HepG2 (cell line): ENCODE data around the gene MYO18B. TPM values are rescaled to one million over a fixed set of nuclear protein-coding genes. Genes with fewer than 3 reads are reported as not detected.

Experiments
- ATAC-seq: fragments of 200-7000 bp; cut with Tn5 transposase; 3 replicates; pipeline ENCODE4 v1.9.1; 2020; ENCODE audit warnings: mild to moderate bottlenecking, moderate library complexity
- BruUV-seq: library from RNA; stranded (reverse); fragments of 400-500 nt; replicated peaks from 2 replicates; lab custom pipeline; 2021; lab: Mats Ljungman, UMichigan
- CTCF ChIA-PET: fragments of 300-600 bp; formaldehyde crosslinking; extraction: SDS; loops from one replicate; lab custom pipeline; 2021; ENCODE audit warnings: low total read pairs, inconsistent platforms, low intra/inter-chr PET ratio; lab: Yijun Ruan, JAX
- POLR2A ChIA-PET: fragments of 350-600 bp; sonication (Branson Sonifier 250); formaldehyde crosslinking; loops from one replicate; lab custom pipeline; 2020; ENCODE audit warnings: antibody characterized with exemption, inconsistent platforms; lab: Yijun Ruan, JAX
- DNase-seq: peaks from one replicate; pipeline ENCODE4 v3.0.0-alpha.2; 2015; ENCODE audit warnings: low spot score
- FAIRE-seq: peaks from 3 replicates; lab custom pipeline; 2011; peaks lifted over from hg19 to GRCh38; lab: Jason Lieb, UNC
- H2AFZ ChIP-seq: one replicate; pipeline ENCODE4 v1.6.1; 2011; ENCODE audit warnings: low read length, inconsistent platforms
- H3K27ac ChIP-seq: fragments of 300-600 bp; 3 replicates; pipeline ENCODE4 v1.8.0; 2011; ENCODE audit warnings: mixed run types, mild to moderate bottlenecking, mixed read lengths, low read length, inconsistent platforms; ENCODE audit not compliant: insufficient read depth; ENCODE audit errors: extremely low read length
- H3K27me3 ChIP-seq, 2 experiments: fragments of 200-600 bp in 1 of 2; 2 replicates in 1 of 2; 3 replicates in 1 of 2; pipeline versions ENCODE4 v1.6.0 to v1.8.0; 2011; ENCODE audit warnings: low read length in 2 of 2, mild to moderate bottlenecking in 2 of 2, moderate library complexity in 2 of 2, inconsistent platforms in 1 of 2; ENCODE audit not compliant: insufficient read depth in 2 of 2, control insufficient read depth in 1 of 2
- H3K36me3 ChIP-seq, 2 experiments: fragments of 200-600 bp in 1 of 2; replicated peaks in 1 of 2; 2 replicates in 1 of 2; 3 replicates in 1 of 2; pipeline versions ENCODE4 v1.5.1 to v1.8.0; 2011; ENCODE audit warnings: low read length in 2 of 2, inconsistent platforms in 1 of 2; ENCODE audit not compliant: insufficient read depth in 2 of 2, control insufficient read depth in 1 of 2
- H3K4me1 ChIP-seq: 2 replicates; pipeline ENCODE4 v1.5.1; 2012; ENCODE audit warnings: low read length, inconsistent platforms; ENCODE audit not compliant: insufficient read depth
- H3K4me2 ChIP-seq: 2 replicates; pipeline ENCODE4 v1.6.0; 2011; ENCODE audit warnings: low read depth, low read length, inconsistent platforms
- H3K4me3 ChIP-seq, 3 experiments: fragments of 200-600 bp in 1 of 3; sonication (generic), shearing (Covaris generic) in 1 of 3; replicated peaks in 1 of 3; 2 replicates each; pipeline ENCODE4 v1.5.1; 2011 to 2016; ENCODE audit warnings: low read length in 3 of 3, inconsistent platforms in 2 of 3, low read depth in 2 of 3, mild to moderate bottlenecking in 2 of 3, control low read depth in 1 of 3, mixed read lengths in 1 of 3; ENCODE audit not compliant: insufficient read depth in 1 of 3
- H3K79me2 ChIP-seq: one replicate; pipeline ENCODE4 v1.6.1; 2011; ENCODE audit warnings: low read length, inconsistent platforms; ENCODE audit not compliant: insufficient read depth
- H3K9ac ChIP-seq: 2 replicates; pipeline ENCODE4 v1.6.0; 2011; ENCODE audit warnings: mild to moderate bottlenecking, low read depth, low read length, inconsistent platforms; ENCODE audit not compliant: insufficient read depth
- H3K9me3 ChIP-seq: 2 replicates; pipeline ENCODE4 v1.5.1; 2012; ENCODE audit warnings: mild to moderate bottlenecking, low read length
- H4K20me1 ChIP-seq: 2 replicates; pipeline ENCODE4 v1.6.0; 2011; ENCODE audit warnings: inconsistent platforms, mild to moderate bottlenecking, low read length, moderate library complexity; ENCODE audit not compliant: insufficient read depth
- BHLHE40 ChIP-seq: IDR thresholded peaks from 2 replicates; pipeline ENCODE4 v1.6.1; 2011; ENCODE audit warnings: low read length, improper control_type of control experiment
- CREB1 ChIP-seq, 2 experiments: fragments of 450-650 bp in 1 of 2; IDR thresholded peaks; 2 replicates each; pipeline ENCODE4 v1.6.1; 2016 to 2017; ENCODE audit warnings: control low read depth in 1 of 2, mild to moderate bottlenecking in 1 of 2, missing compliant biosample characterization in 1 of 2, missing genetic modification characterization in 1 of 2
- MTF1 ChIP-seq: sonication (generic); formaldehyde crosslinking; IDR thresholded peaks from 2 replicates; pipeline ENCODE4 v1.5.0; 2020; ENCODE audit warnings: missing genetic modification reagents
- MXI1 ChIP-seq: IDR thresholded peaks from 3 replicates; pipeline ENCODE4 v1.6.1; 2012; ENCODE audit warnings: low read depth, low read length, inconsistent platforms, borderline replicate concordance
- PREB ChIP-seq: sonication (generic); formaldehyde crosslinking; IDR thresholded peaks from 2 replicates; pipeline ENCODE4 v1.4.0; 2020; ENCODE audit warnings: missing genetic modification reagents
- PTBP1 ChIP-seq: fragments of 200-400 bp; formaldehyde crosslinking; IDR thresholded peaks from 2 replicates; pipeline ENCODE4 v1.6.1; 2018; ENCODE audit warnings: low read length, low read depth; ENCODE audit not compliant: poor library complexity, severe bottlenecking
- RARA ChIP-seq: IDR thresholded peaks from 2 replicates; pipeline ENCODE4 v1.6.1; 2016; ENCODE audit warnings: missing genetic modification reagents, missing compliant biosample characterization
- RCOR2 ChIP-seq: IDR thresholded peaks from 2 replicates; pipeline ENCODE4 v1.6.1; 2016; ENCODE audit warnings: missing biosample characterization, missing genetic modification reagents
- SAP130 ChIP-seq: IDR thresholded peaks from 2 replicates; pipeline ENCODE4 v1.6.1; 2016; ENCODE audit warnings: low read depth
- ZFP36L1 ChIP-seq: sonication (generic); formaldehyde crosslinking; IDR thresholded peaks from 2 replicates; pipeline ENCODE4 v1.8.0; 2022; ENCODE audit warnings: mild to moderate bottlenecking, missing genetic modification reagents, moderate library complexity
- ZNF10 ChIP-seq: sonication (generic); formaldehyde crosslinking; IDR thresholded peaks from 2 replicates; pipeline ENCODE4 v1.4.0; 2020; ENCODE audit warnings: mild to moderate bottlenecking, low read depth, missing genetic modification reagents, borderline replicate concordance
- ZNF121 ChIP-seq: sonication (generic); formaldehyde crosslinking; IDR thresholded peaks from 2 replicates; pipeline ENCODE4 v1.5.0; 2020; ENCODE audit warnings: mild to moderate bottlenecking, missing genetic modification reagents
- ZNF543 ChIP-seq: sonication (generic); formaldehyde crosslinking; IDR thresholded peaks from 2 replicates; pipeline ENCODE4 v1.4.0; 2020; ENCODE audit warnings: mild to moderate bottlenecking, missing genetic modification reagents
- ZNF615 ChIP-seq: sonication (generic); formaldehyde crosslinking; IDR thresholded peaks from 2 replicates; pipeline ENCODE4 v1.5.0; 2020; ENCODE audit warnings: mild to moderate bottlenecking, missing genetic modification reagents, borderline replicate concordance
- ZNF652 ChIP-seq: IDR thresholded peaks from 2 replicates; pipeline ENCODE4 v1.6.1; 2016; ENCODE audit warnings: low read depth, borderline replicate concordance
- ZNF788 ChIP-seq: sonication (generic); formaldehyde crosslinking; IDR thresholded peaks from 2 replicates; pipeline ENCODE4 v1.5.0; 2020; ENCODE audit warnings: mild to moderate bottlenecking, missing genetic modification reagents, borderline replicate concordance
- ZNF841 ChIP-seq: sonication (generic); formaldehyde crosslinking; IDR thresholded peaks from 2 replicates; pipeline ENCODE4 v1.8.1; 2023; ENCODE audit warnings: missing genetic modification reagents, borderline replicate concordance
- WGBS: methylation state at CpG from one replicate; pipeline ENCODE4 v1.1.6; 2017; ENCODE audit warnings: low lambda C conversion rate; 5-methylcytosine and 5-hydroxymethylcytosine counted together
- in situ Hi-C: cut with HindIII; loops from 2 replicates; pipeline ENCODE4 v1.10.0; 2017; ENCODE audit warnings: low pct_unique_long_range_greater_than_20kb; ENCODE audit not compliant: extremely low pct_ligation_motif_present
- intact Hi-C: fragments of 100-400 bp; cut with micrococcal nuclease; formaldehyde crosslinking; loops from one replicate; pipeline ENCODE4 v1.10.0; 2022; ENCODE audit not compliant: unreplicated experiment
- polyA plus RNA-seq, 8 experiments: library from polyadenylated mRNA; depleted of rRNA in 3 of 8; stranded (reverse) in 7 of 8; unstranded in 1 of 8; fragments of >200 nt; fragmentation: Illumina TruSeq in 4 of 8; extraction: Trizol in 4 of 8; gene quantifications; 2 replicates each; pipeline versions ENCODE4 v1.2.1 to v1.2.3, GENCODE V29; 2011 to 2016; ENCODE audit warnings: low read depth in 4 of 8, missing spikeins in 1 of 8, mixed read lengths in 1 of 8; ENCODE audit not compliant: insufficient read depth in 1 of 8
- total RNA-seq, 5 experiments: library from RNA; depleted of rRNA; stranded (reverse); fragments of >200 nt; fragmentation: Illumina TruSeq; extraction: Trizol; gene quantifications; 2 replicates each; pipeline ENCODE4 v1.2.3, GENCODE V29; 2016; ENCODE audit warnings: low read depth in 1 of 5
- TF ChIP-seq, protein P1 (sequence below): sonication (generic); formaldehyde crosslinking; IDR thresholded peaks from 2 replicates; pipeline ENCODE4 v1.5.0; 2020; ENCODE audit warnings: mild to moderate bottlenecking, missing genetic modification reagents
- TF ChIP-seq, protein P2 (sequence below): sonication (generic); formaldehyde crosslinking; IDR thresholded peaks from 2 replicates; pipeline ENCODE4 v1.4.0; 2020; ENCODE audit warnings: low read depth, mild to moderate bottlenecking, missing genetic modification reagents
- TF ChIP-seq, protein P3 (sequence below): sonication (generic); formaldehyde crosslinking; IDR thresholded peaks from 2 replicates; pipeline ENCODE4 v1.4.0; 2020; ENCODE audit warnings: mild to moderate bottlenecking, missing genetic modification reagents

MYO18B gene
- total and polyA plus RNA-seq, 2 of the 13 experiments (the other 11 are each of a cell fraction or from before 2014, with no cell fraction given): 0.01 TPM; not detected in 1

DNA sequence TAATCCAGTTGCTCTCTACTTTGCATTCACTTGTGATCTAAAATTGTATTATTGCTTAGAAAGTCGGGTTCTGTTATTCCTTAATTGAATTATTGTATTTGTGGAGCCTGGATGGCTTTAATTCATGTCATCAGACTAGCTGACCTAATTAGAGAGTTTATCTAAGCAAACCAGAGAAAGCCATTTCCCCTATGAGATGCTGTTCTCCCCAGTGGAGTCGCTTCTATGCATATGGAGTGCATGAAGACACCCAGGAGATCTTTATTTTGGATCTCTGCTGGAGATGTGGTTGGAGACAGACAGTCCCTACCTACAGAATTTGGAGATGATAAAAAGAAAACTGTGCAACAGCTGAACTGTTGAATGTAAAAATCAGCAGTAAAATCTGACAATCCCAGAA is 45.2 kb upstream of the MYO18B start:
- no peaks in the 10 kb centered on the region for H3K9me3 ChIP-seq
- H3K79me2 ChIP-seq: no peaks in the 10 kb centered on the region
- no peak for ATAC-seq
- H3K4me3 ChIP-seq: no peak overlapping the region
- H4K20me1 ChIP-seq: no peaks in the 10 kb centered on the region
- BruUV-seq: no TSS peak
- TF ChIP-seq ZNF788 (CRISPR knock-in tag) (no peak), PREB (CRISPR knock-in tag) (no peak), ZNF543 (no peak), MTF1 (no peak), SAP130 (CRISPR knock-in tag) (no peak), ZNF841 (CRISPR knock-in tag) (no peak), RCOR2 (no peak), ZNF121 (no peak), RARA (CRISPR knock-in tag) (no peak), ZNF652 (CRISPR knock-in tag) (no peak), BHLHE40 (no peak), ZFP36L1 (no peak), PTBP1 (no peak), ZNF10 (CRISPR knock-in tag) (no peak), CREB1 (IDR thresholded peaks at IDR 0.05) (no peak), CREB1 (CRISPR knock-in tag; IDR thresholded peaks at IDR 0.05) (no peak), ZNF615 (CRISPR knock-in tag) (no peak), MXI1 (no peak)
- TF ChIP-seq, protein P1, sequence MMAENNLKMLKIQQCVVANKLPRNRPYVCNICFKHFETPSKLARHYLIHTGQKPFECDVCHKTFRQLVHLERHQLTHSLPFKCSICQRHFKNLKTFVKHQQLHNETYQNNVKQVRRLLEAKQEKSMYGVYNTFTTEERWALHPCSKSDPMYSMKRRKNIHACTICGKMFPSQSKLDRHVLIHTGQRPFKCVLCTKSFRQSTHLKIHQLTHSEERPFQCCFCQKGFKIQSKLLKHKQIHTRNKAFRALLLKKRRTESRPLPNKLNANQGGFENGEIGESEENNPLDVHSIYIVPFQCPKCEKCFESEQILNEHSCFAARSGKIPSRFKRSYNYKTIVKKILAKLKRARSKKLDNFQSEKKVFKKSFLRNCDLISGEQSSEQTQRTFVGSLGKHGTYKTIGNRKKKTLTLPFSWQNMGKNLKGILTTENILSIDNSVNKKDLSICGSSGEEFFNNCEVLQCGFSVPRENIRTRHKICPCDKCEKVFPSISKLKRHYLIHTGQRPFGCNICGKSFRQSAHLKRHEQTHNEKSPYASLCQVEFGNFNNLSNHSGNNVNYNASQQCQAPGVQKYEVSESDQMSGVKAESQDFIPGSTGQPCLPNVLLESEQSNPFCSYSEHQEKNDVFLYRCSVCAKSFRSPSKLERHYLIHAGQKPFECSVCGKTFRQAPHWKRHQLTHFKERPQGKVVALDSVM (CRISPR knock-in tag): no peak
- TF ChIP-seq, protein P2, sequence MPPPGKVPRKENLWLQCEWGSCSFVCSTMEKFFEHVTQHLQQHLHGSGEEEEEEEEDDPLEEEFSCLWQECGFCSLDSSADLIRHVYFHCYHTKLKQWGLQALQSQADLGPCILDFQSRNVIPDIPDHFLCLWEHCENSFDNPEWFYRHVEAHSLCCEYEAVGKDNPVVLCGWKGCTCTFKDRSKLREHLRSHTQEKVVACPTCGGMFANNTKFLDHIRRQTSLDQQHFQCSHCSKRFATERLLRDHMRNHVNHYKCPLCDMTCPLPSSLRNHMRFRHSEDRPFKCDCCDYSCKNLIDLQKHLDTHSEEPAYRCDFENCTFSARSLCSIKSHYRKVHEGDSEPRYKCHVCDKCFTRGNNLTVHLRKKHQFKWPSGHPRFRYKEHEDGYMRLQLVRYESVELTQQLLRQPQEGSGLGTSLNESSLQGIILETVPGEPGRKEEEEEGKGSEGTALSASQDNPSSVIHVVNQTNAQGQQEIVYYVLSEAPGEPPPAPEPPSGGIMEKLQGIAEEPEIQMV (CRISPR knock-in tag): no peak
- TF ChIP-seq, protein P3, sequence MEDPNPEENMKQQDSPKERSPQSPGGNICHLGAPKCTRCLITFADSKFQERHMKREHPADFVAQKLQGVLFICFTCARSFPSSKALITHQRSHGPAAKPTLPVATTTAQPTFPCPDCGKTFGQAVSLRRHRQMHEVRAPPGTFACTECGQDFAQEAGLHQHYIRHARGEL: no peak
- DNase-seq: no peak
- H3K27ac ChIP-seq: no peak overlapping the region
- no peak overlapping the region for H3K9ac ChIP-seq
- no peak overlapping the region for H3K4me2 ChIP-seq
- intact Hi-C loops (no loop called here), in situ Hi-C loops (no loop called here)
- no peak for FAIRE-seq
- no peaks in the 10 kb centered on the region for H3K27me3 ChIP-seq
- WGBS: 89% methylated on average over 2 of the region's 2 CpGs
- ChIA-PET POLR2A (no interaction called here), CTCF (no interaction called here)
- peaks cover 0 to 17% of the 10 kb centered on the region in 2 experiments; a peak in 3 of 5 replicates for H3K36me3 ChIP-seq
- no peaks in the 10 kb centered on the region for H3K4me1 ChIP-seq
- no peak overlapping the region for H2AFZ ChIP-seq
